ENCODE measurements around the gene STRAP.
"Not testable (repeated sequence)": the region's sequence is repeated elsewhere in the genome, so short reads cannot be mapped to it uniquely, and the experiment has no call there.

STRAP gene

DNA sequence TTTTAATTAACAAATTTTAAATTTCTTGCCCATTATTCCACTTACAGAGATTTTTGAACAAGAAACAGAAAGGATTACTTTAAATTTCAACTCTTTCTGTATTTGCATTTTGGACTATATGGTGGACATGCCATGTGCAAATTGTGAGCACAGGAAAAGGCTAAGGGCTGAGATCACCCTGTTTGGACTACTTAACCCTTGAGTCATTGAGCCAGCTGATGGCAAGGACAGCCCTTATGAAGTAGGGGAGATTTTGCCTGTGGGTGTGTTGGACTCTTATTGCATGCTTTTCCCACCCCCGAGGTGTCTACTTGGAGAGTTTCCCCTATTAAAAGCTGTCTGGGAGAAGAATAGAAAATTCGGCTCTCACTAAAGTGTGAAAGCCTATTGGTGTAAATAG lies 46.2 kb downstream of the STRAP start:
- DNase-seq (ENCODE audit: low spot score), result no peak

- no peak for DNase-seq (ENCODE audit: low spot score)
Measured at GRCh38 chr12:15928870-15929571, 46.8 kb downstream of the STRAP start.

DNA sequence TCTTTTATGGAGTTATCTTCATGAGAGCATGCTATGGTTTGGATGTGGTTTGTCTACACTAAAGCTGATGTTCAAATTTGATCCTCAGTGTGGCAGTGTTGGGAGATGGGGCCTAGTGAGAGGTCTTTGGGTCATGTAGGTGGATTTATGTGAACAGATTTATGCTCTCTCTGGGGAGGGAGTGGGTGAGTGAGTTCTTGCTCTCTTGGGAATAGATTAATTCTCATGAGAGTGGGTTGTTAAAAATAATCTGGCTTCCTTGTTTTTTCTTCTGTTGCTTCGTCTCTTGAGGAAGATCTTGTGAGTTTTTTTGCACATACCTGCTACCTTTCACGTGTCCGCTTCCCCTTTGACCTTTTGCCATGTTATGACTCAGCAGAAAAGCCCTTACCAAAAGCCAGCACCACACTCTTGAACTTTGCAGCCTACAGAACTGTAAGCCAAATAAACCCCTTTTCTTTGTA lies 49.4 kb downstream of the STRAP start:
- no peak for DNase-seq (ENCODE audit: low spot score)

GRCh38 chr12:15932327-15932726 lies 50.1 kb downstream of the STRAP start:
- DNase-seq (ENCODE audit: low spot score), result no peak

GRCh38 chr12:15932971-15933370 lies 50.8 kb downstream of the STRAP start:
- DNase-seq (ENCODE audit: low spot score), result no peak

- no peak for DNase-seq (ENCODE audit: low spot score)
Measured at GRCh38 chr12:15933751-15934150, 51.6 kb downstream of the STRAP start.

- DNase-seq (ENCODE audit: low spot score), result no peak
Measured at GRCh38 chr12:15936751-15937150, 54.6 kb downstream of the STRAP start.

- no peak for DNase-seq (ENCODE audit: low spot score)
Measured at GRCh38 chr12:15937902-15938301, 55.7 kb downstream of the STRAP start.

GRCh38 chr12:15939111-15939510 lies 56.9 kb downstream of the STRAP start:
- DNase-seq (ENCODE audit: low spot score), result no peak

DNA sequence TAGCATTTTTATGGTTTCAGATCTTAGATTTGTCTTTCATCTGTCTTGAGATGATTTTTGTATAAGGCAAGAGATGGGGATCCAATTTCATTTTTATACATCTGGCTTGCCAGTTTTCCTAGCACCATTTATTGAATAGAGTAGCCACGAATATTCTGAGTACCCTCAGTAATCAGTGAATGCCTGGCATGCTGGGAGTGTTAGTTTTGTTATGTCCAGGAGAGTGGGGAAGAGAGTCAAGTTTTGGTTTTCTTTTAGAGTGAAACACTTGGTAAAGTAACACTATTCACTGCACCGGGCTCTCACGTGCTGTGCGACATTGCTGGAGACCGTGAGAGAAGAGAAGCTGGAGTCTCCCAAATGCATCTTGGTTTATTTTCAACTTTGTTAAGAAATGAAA lies 60.3 kb downstream of the STRAP start:
- no peak for DNase-seq (ENCODE audit: low spot score)

GRCh38 chr12:15943519-15943918 lies 61.3 kb downstream of the STRAP start:
- DNase-seq (ENCODE audit: low spot score), result not testable (repeated sequence)

GRCh38 chr12:15948461-15948860 lies 66.3 kb downstream of the STRAP start:
- DNase-seq (ENCODE audit: low spot score), result not testable (repeated sequence)
